Osteoblast (primary cell): ENCODE measurements around the gene SCGB2B2. TPM values are rescaled to one million over a fixed set of nuclear protein-coding genes. Genes with fewer than 3 reads are reported as not detected.
"Not testable (repeated sequence)": the region's sequence is repeated elsewhere in the genome, so short reads cannot be mapped to it uniquely, and the experiment has no call there.

Experiments used
- DNase-seq: peaks from one replicate; pipeline ENCODE4 v3.0.0; 2011; ENCODE audit warnings: low spot score, mixed read lengths; ENCODE audit not compliant: insufficient read length; ENCODE audit errors: missing footprints
- H2AFZ ChIP-seq: 2 replicates; pipeline ENCODE4 v1.6.0; 2011; ENCODE audit warnings: mild to moderate bottlenecking, low read length
- H3K27ac ChIP-seq: 2 replicates; pipeline ENCODE4 v1.5.1; 2011; ENCODE audit warnings: mild to moderate bottlenecking, low read depth, low read length, moderate library complexity
- H3K27me3 ChIP-seq: 2 replicates; pipeline ENCODE4 v1.6.0; 2012; ENCODE audit warnings: mild to moderate bottlenecking, control low read depth, inconsistent platforms, low read length, moderate library complexity; ENCODE audit not compliant: insufficient read depth
- H3K36me3 ChIP-seq: 2 replicates; pipeline ENCODE4 v1.5.1; 2011; ENCODE audit warnings: mild to moderate bottlenecking, low read length, control low read depth, moderate library complexity; ENCODE audit not compliant: insufficient read depth
- H3K4me1 ChIP-seq: 2 replicates; pipeline ENCODE4 v1.5.1; 2011; ENCODE audit warnings: mild to moderate bottlenecking, low read length, control low read depth, moderate library complexity; ENCODE audit not compliant: insufficient read depth
- H3K4me2 ChIP-seq: 2 replicates; pipeline ENCODE4 v1.6.0; 2011; ENCODE audit warnings: mild to moderate bottlenecking, low read length; ENCODE audit not compliant: insufficient read depth
- H3K4me3 ChIP-seq: fragments of 200-600 bp; sonication (generic); 3 replicates; pipeline ENCODE4 v1.5.1; 2012; ENCODE audit warnings: mild to moderate bottlenecking, low read length, inconsistent platforms; ENCODE audit not compliant: insufficient read depth
- H3K79me2 ChIP-seq: 2 replicates; pipeline ENCODE4 v1.6.0; 2012; ENCODE audit warnings: mild to moderate bottlenecking, low read length, control low read depth, inconsistent platforms; ENCODE audit not compliant: insufficient read depth
- H3K9me3 ChIP-seq: 2 replicates; pipeline ENCODE4 v1.5.1; 2011; ENCODE audit warnings: low read depth, low read length, control low read depth
- H4K20me1 ChIP-seq: 2 replicates; pipeline ENCODE4 v1.6.0; 2012; ENCODE audit warnings: mild to moderate bottlenecking, low read length, control low read depth; ENCODE audit not compliant: insufficient read depth
- total RNA-seq: library from RNA; depleted of rRNA; stranded (reverse); fragments of >200 nt; gene quantifications from 2 replicates; pipeline ENCODE4 v1.2.3, GENCODE V29; 2012
- TF ChIP-seq, protein P1 (sequence below): IDR thresholded peaks from 2 replicates; pipeline ENCODE4 v1.5.1; 2011; ENCODE audit warnings: mild to moderate bottlenecking, low read depth, low read length, moderate library complexity; ENCODE audit errors: extremely low read depth

The SCGB2B2 gene
- total RNA-seq, 1 donor: 0.36 TPM

DNA sequence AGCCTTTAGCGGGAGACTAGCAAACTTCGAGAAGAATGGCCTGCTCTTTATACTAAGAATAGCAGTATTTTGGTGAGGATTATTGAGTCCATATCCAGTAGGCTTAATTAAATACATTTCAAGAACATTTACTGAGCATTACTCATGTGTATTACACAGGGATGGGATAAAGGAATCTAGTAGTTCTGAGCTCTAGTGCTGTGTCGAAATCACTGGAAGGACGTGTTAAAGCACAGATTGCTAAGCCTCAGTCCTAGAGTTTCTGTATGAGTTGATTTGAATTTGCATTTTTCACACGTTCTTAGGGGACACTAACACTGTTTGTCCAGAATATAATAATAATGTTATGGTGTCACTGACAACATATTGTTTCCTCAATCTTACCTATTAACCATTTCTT is 9.5 kb upstream of the SCGB2B2 start:
- H3K4me1 ChIP-seq: no peaks in the 10 kb centered on the region
- H3K27me3 ChIP-seq: no peaks in the 10 kb centered on the region
- no peaks in the 10 kb centered on the region for H3K79me2 ChIP-seq
- H3K4me3 ChIP-seq: no peak overlapping the region
- H3K4me2 ChIP-seq: no peak overlapping the region
- TF ChIP-seq, protein P1, sequence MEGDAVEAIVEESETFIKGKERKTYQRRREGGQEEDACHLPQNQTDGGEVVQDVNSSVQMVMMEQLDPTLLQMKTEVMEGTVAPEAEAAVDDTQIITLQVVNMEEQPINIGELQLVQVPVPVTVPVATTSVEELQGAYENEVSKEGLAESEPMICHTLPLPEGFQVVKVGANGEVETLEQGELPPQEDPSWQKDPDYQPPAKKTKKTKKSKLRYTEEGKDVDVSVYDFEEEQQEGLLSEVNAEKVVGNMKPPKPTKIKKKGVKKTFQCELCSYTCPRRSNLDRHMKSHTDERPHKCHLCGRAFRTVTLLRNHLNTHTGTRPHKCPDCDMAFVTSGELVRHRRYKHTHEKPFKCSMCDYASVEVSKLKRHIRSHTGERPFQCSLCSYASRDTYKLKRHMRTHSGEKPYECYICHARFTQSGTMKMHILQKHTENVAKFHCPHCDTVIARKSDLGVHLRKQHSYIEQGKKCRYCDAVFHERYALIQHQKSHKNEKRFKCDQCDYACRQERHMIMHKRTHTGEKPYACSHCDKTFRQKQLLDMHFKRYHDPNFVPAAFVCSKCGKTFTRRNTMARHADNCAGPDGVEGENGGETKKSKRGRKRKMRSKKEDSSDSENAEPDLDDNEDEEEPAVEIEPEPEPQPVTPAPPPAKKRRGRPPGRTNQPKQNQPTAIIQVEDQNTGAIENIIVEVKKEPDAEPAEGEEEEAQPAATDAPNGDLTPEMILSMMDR: no peak
- H3K27ac ChIP-seq: no peak overlapping the region
- H3K9me3 ChIP-seq: peaks cover 23% of the 10 kb centered on the region
- peaks cover 33% of the 10 kb centered on the region for H3K36me3 ChIP-seq
- no peak overlapping the region for H2AFZ ChIP-seq
- no peaks in the 10 kb centered on the region for H4K20me1 ChIP-seq
- no peak for DNase-seq

DNA sequence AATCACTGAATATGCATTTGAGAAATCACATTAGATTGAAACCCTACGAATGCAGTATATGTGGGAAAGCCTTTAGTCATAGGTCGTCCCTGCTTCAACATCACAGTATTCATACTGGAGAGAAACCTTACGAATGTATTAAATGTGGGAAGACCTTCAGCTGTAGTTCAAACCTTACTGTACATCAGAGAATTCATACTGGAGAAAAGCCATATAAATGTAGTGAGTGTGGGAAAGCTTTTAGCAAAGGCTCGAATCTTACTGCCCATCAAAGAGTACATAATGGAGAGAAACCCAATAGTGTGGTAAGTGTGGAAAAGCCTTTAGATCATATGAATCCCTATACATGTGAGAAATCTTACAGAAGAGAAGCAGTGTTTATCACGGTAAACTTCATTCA is 8.3 kb upstream of the SCGB2B2 start:
- Histone ChIP-seq H3K9me3 (peaks cover 23% of the 10 kb centered on the region), H3K36me3 (peaks cover 43% of the 10 kb centered on the region)
- H3K79me2 ChIP-seq, H2AFZ ChIP-seq, H3K4me1 ChIP-seq, DNase-seq, H3K4me3 ChIP-seq, H3K27ac ChIP-seq, H4K20me1 ChIP-seq, H3K27me3 ChIP-seq, H3K4me2 ChIP-seq: not testable (repeated sequence)

DNA sequence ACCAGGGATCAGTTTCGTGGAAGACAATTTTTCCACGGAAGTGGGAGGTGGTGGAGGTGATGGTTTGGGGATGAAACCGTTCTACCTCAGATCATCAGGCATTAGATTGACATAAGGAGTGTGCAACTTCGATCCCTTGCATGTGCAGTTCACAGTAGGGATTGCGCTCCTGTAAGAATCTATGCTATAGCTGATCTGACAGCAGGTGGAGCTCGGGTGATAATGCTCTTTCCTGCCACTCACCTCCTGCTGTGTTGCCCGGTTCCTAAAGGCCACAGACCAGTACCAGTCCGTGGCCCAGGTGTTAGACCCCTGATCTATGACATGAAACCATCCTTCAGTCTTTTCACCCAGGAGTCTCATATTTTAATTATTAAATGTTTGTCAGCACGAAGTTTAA is 4.5 kb upstream of the SCGB2B2 start:
- no peak overlapping the region for H3K27ac ChIP-seq
- TF ChIP-seq, protein P1: no peak
- H3K27me3 ChIP-seq: no peaks in the 10 kb centered on the region
- H4K20me1 ChIP-seq: no peaks in the 10 kb centered on the region
- peaks cover 18% of the 10 kb centered on the region for H3K9me3 ChIP-seq
- peaks cover 10% of the 10 kb centered on the region for H3K4me1 ChIP-seq
- peaks cover 60% of the 10 kb centered on the region for H3K36me3 ChIP-seq
- peaks cover 15% of the 10 kb centered on the region for H3K79me2 ChIP-seq
- no peak overlapping the region for H3K4me3 ChIP-seq
- DNase-seq: no peak
- no peak overlapping the region for H3K4me2 ChIP-seq
- no peak overlapping the region for H2AFZ ChIP-seq

DNA sequence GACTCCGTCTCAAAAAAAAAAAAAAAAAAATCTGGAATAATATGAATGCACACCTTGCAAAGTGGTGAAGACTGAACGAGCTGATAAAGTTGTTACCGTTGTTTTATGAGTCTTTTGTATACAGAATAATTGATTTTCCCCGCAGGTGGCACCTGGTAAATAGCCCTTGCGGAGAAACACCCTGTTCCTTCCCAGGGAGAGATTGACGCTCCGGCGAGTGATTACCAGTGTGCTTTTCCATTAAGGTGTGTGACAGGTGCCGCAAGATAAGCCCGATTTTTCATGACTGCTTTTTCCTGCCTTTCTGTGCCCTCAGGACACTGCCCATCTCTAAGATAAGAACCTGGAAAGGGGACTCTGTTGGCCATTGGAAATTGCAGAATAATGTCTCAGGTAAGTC is 1.5 kb upstream of the SCGB2B2 start:
- TF ChIP-seq, protein P1: no peak
- Histone ChIP-seq H3K79me2 (peaks cover 15% of the 10 kb centered on the region), H4K20me1 (no peaks in the 10 kb centered on the region), H3K4me1 (peaks cover 10% of the 10 kb centered on the region), H3K9me3 (peaks cover 3% of the 10 kb centered on the region), H3K4me2 (peak overlapping the region; percentile 96), H3K4me3 (peak overlapping the region; percentile 92), H2AFZ (peak overlapping the region; percentile 99), H3K27ac (peak overlapping the region; percentile 95), H3K36me3 (peaks cover 46% of the 10 kb centered on the region), H3K27me3 (no peaks in the 10 kb centered on the region)
- no peak for DNase-seq

DNA sequence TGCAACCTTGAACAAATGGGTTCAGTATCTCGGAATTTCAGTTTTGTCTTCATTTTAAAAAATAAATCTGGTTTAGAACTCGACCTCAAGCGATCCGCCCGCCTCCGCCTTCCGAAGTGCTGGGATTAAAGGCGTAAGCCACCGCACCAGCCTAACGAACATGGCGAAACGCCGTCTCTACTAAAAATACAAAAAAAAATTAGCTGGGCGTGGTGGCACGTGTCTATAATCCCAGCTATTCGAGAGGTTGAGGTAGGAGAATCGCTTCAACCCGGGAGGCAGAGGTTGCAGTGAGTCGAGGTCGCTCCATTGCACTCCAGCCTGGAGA is 1.1 kb upstream of the SCGB2B2 start:
- Histone ChIP-seq H3K4me1 (peaks cover 10% of the 10 kb centered on the region), H4K20me1 (no peaks in the 10 kb centered on the region), H3K4me3 (peak overlapping the region; percentile 92), H3K36me3 (peaks cover 42% of the 10 kb centered on the region), H3K27ac (peak overlapping the region; percentile 95), H3K9me3 (peaks cover 3% of the 10 kb centered on the region), H3K27me3 (no peaks in the 10 kb centered on the region), H3K4me2 (peak overlapping the region; percentile 96), H2AFZ (peak overlapping the region; percentile 99), H3K79me2 (peaks cover 15% of the 10 kb centered on the region)
- TF ChIP-seq, protein P1: no peak
- DNase-seq: no peak
